ENCODE data around the gene NEMP2.

Gene NEMP2

DNA sequence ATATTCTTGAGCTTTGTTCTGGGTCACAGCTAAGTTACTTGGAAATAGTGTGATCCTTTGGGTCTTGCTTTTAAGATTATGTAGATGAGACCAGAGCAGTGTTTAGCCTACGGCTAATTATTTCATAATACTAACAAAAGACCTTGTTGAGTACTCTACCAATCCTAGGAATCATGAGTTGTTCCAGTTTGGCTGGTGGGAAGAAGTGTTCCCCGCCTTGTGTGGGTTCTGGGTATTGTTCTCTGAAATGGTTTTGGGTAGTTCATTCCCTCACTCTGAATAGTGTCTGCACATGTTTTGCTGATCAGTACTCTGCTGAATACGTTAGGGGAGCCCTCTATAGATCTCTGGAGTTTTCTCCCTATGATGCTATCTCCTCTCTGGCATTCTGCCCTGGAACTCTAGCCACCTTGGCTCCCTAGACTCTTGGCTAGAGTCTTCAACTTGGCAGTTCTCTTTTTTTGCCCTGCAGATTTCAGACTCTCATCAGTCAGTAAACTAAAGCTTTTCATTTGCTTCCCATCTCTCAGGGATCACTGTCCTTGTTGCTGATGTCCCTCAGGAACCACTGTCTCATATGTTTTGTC, 48.4 kb downstream of the NEMP2 start:
- no peaks in the 10 kb centered on the region for H3K27me3 ChIP-seq (replicated peaks; ENCODE audit: insufficient read depth, low read length)
- H3F3A ChIP-seq (ENCODE audit: insufficient read depth, low read length), result no peaks in the 10 kb centered on the region

DNA sequence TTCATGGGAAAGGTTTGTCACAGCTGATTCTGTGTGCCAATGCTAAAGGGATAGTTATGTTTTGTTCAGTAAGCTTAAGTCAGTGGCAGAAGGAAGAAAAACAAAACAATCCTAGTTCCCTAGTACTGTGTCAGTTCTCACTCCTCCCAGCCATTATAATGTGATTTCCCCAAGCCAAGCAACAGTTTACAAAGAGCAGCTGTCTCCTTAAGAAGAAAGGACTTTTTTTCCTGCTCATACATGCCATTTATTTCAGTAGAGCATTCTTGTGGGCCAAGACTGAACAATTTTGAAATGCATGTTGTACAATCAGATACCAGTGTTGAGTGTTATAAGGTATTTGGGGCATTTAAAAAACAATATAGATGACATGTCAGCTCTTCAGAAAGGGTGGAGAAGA, 52.1 kb downstream of the NEMP2 start:
- Histone ChIP-seq H4K20me1 (ENCODE audit: insufficient read depth, low read length) (no peaks in the 10 kb centered on the region), H3K9ac (ENCODE audit: low read length) (no peak overlapping the region), H3K4me1 (ENCODE audit: low read length) (no peaks in the 10 kb centered on the region), H3K4me3 (ENCODE audit: low read length) (no peak overlapping the region), H3K9me2 (replicated peaks; ENCODE audit: insufficient read depth, low read length) (no peaks in the 10 kb centered on the region), H3K27ac (ENCODE audit: low read length) (no peak overlapping the region), H3K9me3 (replicated peaks; ENCODE audit: insufficient read depth, low read length) (no peaks in the 10 kb centered on the region), H3K4me2 (ENCODE audit: low read depth, low read length) (no peak overlapping the region), H3K36me3 (replicated peaks; ENCODE audit: insufficient read depth, low read length) (no peaks in the 10 kb centered on the region), H3F3A (ENCODE audit: insufficient read depth, low read length) (no peaks in the 10 kb centered on the region), H2AFZ (ENCODE audit: low read length) (no peak overlapping the region), H3K27me3 (replicated peaks; ENCODE audit: insufficient read depth, low read length) (no peaks in the 10 kb centered on the region), H3K79me2 (ENCODE audit: low read length) (no peaks in the 10 kb centered on the region)
- no peak for DNase-seq
- TF ChIP-seq EZH2phosphoT487 (IDR thresholded peaks at IDR 0.05; ENCODE audit: low read length) (no peak), EZH2 (optimal IDR thresholded peaks at IDR 0.05; ENCODE audit: low read depth, low read length) (no peak)
- TF ChIP-seq, protein P1, sequence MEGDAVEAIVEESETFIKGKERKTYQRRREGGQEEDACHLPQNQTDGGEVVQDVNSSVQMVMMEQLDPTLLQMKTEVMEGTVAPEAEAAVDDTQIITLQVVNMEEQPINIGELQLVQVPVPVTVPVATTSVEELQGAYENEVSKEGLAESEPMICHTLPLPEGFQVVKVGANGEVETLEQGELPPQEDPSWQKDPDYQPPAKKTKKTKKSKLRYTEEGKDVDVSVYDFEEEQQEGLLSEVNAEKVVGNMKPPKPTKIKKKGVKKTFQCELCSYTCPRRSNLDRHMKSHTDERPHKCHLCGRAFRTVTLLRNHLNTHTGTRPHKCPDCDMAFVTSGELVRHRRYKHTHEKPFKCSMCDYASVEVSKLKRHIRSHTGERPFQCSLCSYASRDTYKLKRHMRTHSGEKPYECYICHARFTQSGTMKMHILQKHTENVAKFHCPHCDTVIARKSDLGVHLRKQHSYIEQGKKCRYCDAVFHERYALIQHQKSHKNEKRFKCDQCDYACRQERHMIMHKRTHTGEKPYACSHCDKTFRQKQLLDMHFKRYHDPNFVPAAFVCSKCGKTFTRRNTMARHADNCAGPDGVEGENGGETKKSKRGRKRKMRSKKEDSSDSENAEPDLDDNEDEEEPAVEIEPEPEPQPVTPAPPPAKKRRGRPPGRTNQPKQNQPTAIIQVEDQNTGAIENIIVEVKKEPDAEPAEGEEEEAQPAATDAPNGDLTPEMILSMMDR (IDR thresholded peaks at IDR 0.05; ENCODE audit: low read length), result no peak

More for the DNA sequence above, 48.4 kb downstream of the NEMP2 start:
- TF ChIP-seq, protein P1 (IDR thresholded peaks at IDR 0.05; ENCODE audit: low read length), result no peak
- no peak for TF ChIP-seq EZH2 (optimal IDR thresholded peaks at IDR 0.05; ENCODE audit: low read depth, low read length)
- TF ChIP-seq EZH2phosphoT487 (IDR thresholded peaks at IDR 0.05; ENCODE audit: low read length), result no peak
- no peaks in the 10 kb centered on the region for H3K4me1 ChIP-seq (ENCODE audit: low read length)
- H3K4me3 ChIP-seq (ENCODE audit: low read length), result no peak overlapping the region
- no peak overlapping the region for H3K9ac ChIP-seq (ENCODE audit: low read length)
- no peaks in the 10 kb centered on the region for H3K79me2 ChIP-seq (ENCODE audit: low read length)
- no peaks in the 10 kb centered on the region for H3K9me3 ChIP-seq (replicated peaks; ENCODE audit: insufficient read depth, low read length)
- no peak overlapping the region for H3K27ac ChIP-seq (ENCODE audit: low read length)
- no peaks in the 10 kb centered on the region for H3K36me3 ChIP-seq (replicated peaks; ENCODE audit: insufficient read depth, low read length)
- H3K9me2 ChIP-seq (replicated peaks; ENCODE audit: insufficient read depth, low read length), result no peaks in the 10 kb centered on the region
- H4K20me1 ChIP-seq (ENCODE audit: insufficient read depth, low read length), result no peaks in the 10 kb centered on the region
- no peak overlapping the region for H3K4me2 ChIP-seq (ENCODE audit: low read depth, low read length)
- H2AFZ ChIP-seq (ENCODE audit: low read length), result no peak overlapping the region
- no peak for DNase-seq

DNA sequence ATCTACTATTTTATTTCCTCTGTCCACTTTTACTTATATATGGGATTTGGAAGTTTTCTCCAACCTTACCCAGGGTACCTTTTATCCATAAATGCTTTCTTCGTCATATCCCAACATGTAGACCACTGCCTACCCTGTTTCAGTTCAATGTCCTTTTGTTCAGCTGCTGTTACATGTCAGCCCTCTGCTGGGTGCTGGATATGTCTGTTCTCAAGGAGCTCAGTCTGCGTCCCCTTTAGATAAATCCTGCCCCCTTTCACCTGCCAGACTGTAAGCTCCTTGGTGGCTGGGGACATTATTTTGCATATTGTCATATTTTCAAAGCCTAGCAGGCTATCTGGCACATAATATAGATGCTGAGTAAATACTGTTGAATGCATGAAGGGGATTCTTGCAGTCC, 53.2 kb downstream of the NEMP2 start:
- Histone ChIP-seq H3K4me2 (ENCODE audit: low read depth, low read length) (no peak overlapping the region), H3K4me1 (ENCODE audit: low read length) (no peaks in the 10 kb centered on the region), H4K20me1 (ENCODE audit: insufficient read depth, low read length) (no peaks in the 10 kb centered on the region), H3K27me3 (replicated peaks; ENCODE audit: insufficient read depth, low read length) (no peaks in the 10 kb centered on the region), H3K9me3 (replicated peaks; ENCODE audit: insufficient read depth, low read length) (no peaks in the 10 kb centered on the region), H3K79me2 (ENCODE audit: low read length) (no peaks in the 10 kb centered on the region), H2AFZ (ENCODE audit: low read length) (no peak overlapping the region), H3K4me3 (ENCODE audit: low read length) (no peak overlapping the region), H3K27ac (ENCODE audit: low read length) (no peak overlapping the region), H3F3A (ENCODE audit: insufficient read depth, low read length) (no peaks in the 10 kb centered on the region), H3K9ac (ENCODE audit: low read length) (no peak overlapping the region), H3K36me3 (replicated peaks; ENCODE audit: insufficient read depth, low read length) (no peaks in the 10 kb centered on the region), H3K9me2 (replicated peaks; ENCODE audit: insufficient read depth, low read length) (no peaks in the 10 kb centered on the region)
- no peak for DNase-seq
- TF ChIP-seq EZH2phosphoT487 (IDR thresholded peaks at IDR 0.05; ENCODE audit: low read length), result no peak
- no peak for TF ChIP-seq EZH2 (optimal IDR thresholded peaks at IDR 0.05; ENCODE audit: low read depth, low read length)
- TF ChIP-seq, protein P1 (IDR thresholded peaks at IDR 0.05; ENCODE audit: low read length), result no peak
